Gastrocnemius medialis (tissue), 4 donors: Measurements from ENCODE around the gene SHLD1.

Source experiments
- CTCF ChIP-seq, 5 experiments: fragments of 450-650 bp in 3 of 5; fragments of 200-600 bp in 2 of 5; sonication (generic) in 2 of 5; IDR thresholded peaks in 4 of 5; conservative IDR thresholded peaks in 1 of 5; 1 replicate in 4 of 5; 2 replicates in 1 of 5; pipeline ENCODE4 v1.5.1; 2016 to 2019; ENCODE audit warnings: antibody characterized with exemption in 5 of 5, mild to moderate bottlenecking in 3 of 5, moderate library complexity in 3 of 5
- POLR2A ChIP-seq, 2 donors: fragments of 450-650 bp; IDR thresholded peaks; one replicate each; pipeline ENCODE4 v1.6.1; 2017; ENCODE audit warnings: antibody characterized with exemption in 2 of 2, mild to moderate bottlenecking in 2 of 2, moderate library complexity in 2 of 2

- TF ChIP-seq CTCF (IDR thresholded peaks at IDR 0.05 in 4 of 5, conservative IDR thresholded peaks at IDR 0.05 in 1 of 5) (no peak), POLR2A (IDR thresholded peaks at IDR 0.05) (no peak)
These were observed 39.6 kb upstream of the SHLD1 start for GRCh38 chr20:5710551-5710950.
